GM12878 (cell line): ENCODE measurements around the gene GABPB2.

Experiments
- ATF3 ChIP-seq: IDR thresholded peaks from 2 replicates; pipeline ENCODE4 v1.6.1; 2011; ENCODE audit warnings: low read depth, mild to moderate bottlenecking, low read length, moderate library complexity, borderline replicate concordance; ENCODE audit errors: extremely low read depth
- CBX5 ChIP-seq: sonication (generic); IDR thresholded peaks from 2 replicates; pipeline ENCODE4 v1.6.1; 2016; ENCODE audit warnings: low read depth, moderate library complexity, mild to moderate bottlenecking, inconsistent platforms
- SUZ12 ChIP-seq: fragments of 200-600 bp; sonication (generic); IDR thresholded peaks from one replicate; pipeline ENCODE4 v1.6.1; 2018; ENCODE audit warnings: antibody characterized with exemption, mild to moderate bottlenecking; ENCODE audit not compliant: unreplicated experiment

GRCh38 chr1:151072224-151072623 lies 1.7 kb downstream of the GABPB2 start:
- TF ChIP-seq CBX5 (no peak), SUZ12 (no peak), ATF3 (no peak)
